Activated CD4-positive, alpha-beta T cell treated with anti-CD3 and anti-CD28 coated beads, Interleukin-2, amount 10 ng/mL, durations not matched to agents 7 days and 5 days (primary cell): Measurements from ENCODE around the gene NUDT6. TPM values are rescaled to one million over a fixed set of nuclear protein-coding genes. Genes with fewer than 3 reads are reported as not detected.
"Not testable (repeated sequence)": the region's sequence is repeated elsewhere in the genome, so short reads cannot be mapped to it uniquely, and the experiment has no call there.

Experiments
- CTCF ChIA-PET: fragments of 350-600 bp; sonication (Branson Sonifier 250); formaldehyde crosslinking; loops from one replicate; lab custom pipeline; 2021; ENCODE audit warnings: antibody characterized with exemption; lab: Charles Lee
- POLR2A ChIA-PET: fragments of 350-600 bp; sonication (Branson Sonifier 250); formaldehyde crosslinking; loops from one replicate; lab custom pipeline; 2021; ENCODE audit warnings: antibody characterized with exemption; lab: Charles Lee
- DNase-seq: peaks from one replicate; pipeline ENCODE4 v3.0.0-alpha.2; 2020
- H3K27ac Mint-ChIP-seq: one replicate; pipeline ENCODE4 v1.8.0; 2021; ENCODE audit warnings: mild to moderate bottlenecking, moderate library complexity, mixed read lengths
- H3K27me3 Mint-ChIP-seq: one replicate; pipeline ENCODE4 v1.8.0; 2021; ENCODE audit warnings: mixed read lengths
- H3K36me3 Mint-ChIP-seq: one replicate; pipeline ENCODE4 v1.8.0; 2021; ENCODE audit warnings: low read depth, mixed read lengths
- H3K4me1 Mint-ChIP-seq: one replicate; pipeline ENCODE4 v1.8.0; 2021; ENCODE audit warnings: mixed read lengths
- H3K4me3 Mint-ChIP-seq: one replicate; pipeline ENCODE4 v1.8.0; 2021; ENCODE audit warnings: mild to moderate bottlenecking, moderate library complexity, mixed read lengths
- H3K9me3 Mint-ChIP-seq: one replicate; pipeline ENCODE4 v1.8.0; 2021; ENCODE audit warnings: mixed read lengths
- total RNA-seq, 2 experiments: library from RNA; stranded (reverse); gene quantifications; one replicate each; pipeline ENCODE4 v1.2.3, GENCODE V29; 2021

Gene NUDT6
- total RNA-seq, 2 experiments from 2014 or later, result 10.4 to 11.8 TPM

GRCh38 chr4:122861172-122861943 lies 61.0 kb downstream of the NUDT6 start:
- POLR2A ChIA-PET, result no interaction called here
- H3K4me1 Mint-ChIP-seq, result no peaks in the 10 kb centered on the region

GRCh38 chr4:122858705-122859104 lies 63.7 kb downstream of the NUDT6 start:
- H3K4me3 Mint-ChIP-seq, result no peak overlapping the region
- no peak overlapping the region for H3K27ac Mint-ChIP-seq
- no peak for DNase-seq
- H3K9me3 Mint-ChIP-seq, result no peaks in the 10 kb centered on the region
- peaks cover 2% of the 10 kb centered on the region for H3K4me1 Mint-ChIP-seq
- CTCF ChIA-PET, result no interaction called here
- H3K36me3 Mint-ChIP-seq, result no peaks in the 10 kb centered on the region
- peaks cover 45% of the 10 kb centered on the region for H3K27me3 Mint-ChIP-seq
- POLR2A ChIA-PET, result no interaction called here

More at GRCh38 chr4:122861172-122861943, 61.0 kb downstream of the NUDT6 start:
- Mint-ChIP-seq H3K4me3 (no peak overlapping the region), H3K27ac (no peak overlapping the region), H3K9me3 (no peaks in the 10 kb centered on the region), H3K36me3 (no peaks in the 10 kb centered on the region), H3K27me3 (peaks cover 39% of the 10 kb centered on the region)
- no peak for DNase-seq
- CTCF ChIA-PET, result interaction anchor here (1.0 kb wide), 1 partner anchor 14 kb away, joined by 3 read pairs; no protein-coding TSS in a partner anchor

GRCh38 chr4:122857160-122857559 lies 65.2 kb downstream of the NUDT6 start:
- Mint-ChIP-seq H3K4me3 (no peak overlapping the region), H3K27me3 (peaks cover 43% of the 10 kb centered on the region), H3K9me3 (no peaks in the 10 kb centered on the region), H3K27ac (no peak overlapping the region), H3K4me1 (peaks cover 2% of the 10 kb centered on the region), H3K36me3 (no peaks in the 10 kb centered on the region)
- POLR2A ChIA-PET, result no interaction called here
- DNase-seq, result no peak
- CTCF ChIA-PET, result no interaction called here

GRCh38 chr4:122855353-122855890 lies 67.0 kb downstream of the NUDT6 start:
- Mint-ChIP-seq H3K27me3 (peaks cover 32% of the 10 kb centered on the region), H3K4me1 (peaks cover 2% of the 10 kb centered on the region), H3K27ac (no peak overlapping the region), H3K36me3 (no peaks in the 10 kb centered on the region), H3K9me3 (no peaks in the 10 kb centered on the region), H3K4me3 (no peak overlapping the region)
- DNase-seq, result no peak
- ChIA-PET CTCF (no interaction called here), POLR2A (no interaction called here)

GRCh38 chr4:122854447-122855352 lies 67.7 kb downstream of the NUDT6 start:
- ChIA-PET POLR2A (no interaction called here), CTCF (no interaction called here)
- H3K27ac Mint-ChIP-seq, result no peak overlapping the region
- peaks cover 33% of the 10 kb centered on the region for H3K27me3 Mint-ChIP-seq
- H3K4me3 Mint-ChIP-seq, result no peak overlapping the region
- H3K4me1 Mint-ChIP-seq, result peaks cover 2% of the 10 kb centered on the region
- DNase-seq, result no peak
- H3K9me3 Mint-ChIP-seq, result no peaks in the 10 kb centered on the region
- H3K36me3 Mint-ChIP-seq, result no peaks in the 10 kb centered on the region

- ChIA-PET POLR2A (no interaction called here), CTCF (no interaction called here)
- no peak for DNase-seq
- H3K27me3 Mint-ChIP-seq, result peaks cover 18% of the 10 kb centered on the region
- no peaks in the 10 kb centered on the region for H3K36me3 Mint-ChIP-seq
- H3K4me3 Mint-ChIP-seq, result no peak overlapping the region
- H3K4me1 Mint-ChIP-seq, result peaks cover 2% of the 10 kb centered on the region
- H3K27ac Mint-ChIP-seq, result no peak overlapping the region
- H3K9me3 Mint-ChIP-seq, result no peaks in the 10 kb centered on the region
These were observed 70.8 kb downstream of the NUDT6 start for GRCh38 chr4:122851568-122851967.

GRCh38 chr4:122849789-122850188 lies 72.6 kb downstream of the NUDT6 start:
- H3K9me3 Mint-ChIP-seq, H3K27ac Mint-ChIP-seq, POLR2A ChIA-PET, H3K4me3 Mint-ChIP-seq, DNase-seq, H3K4me1 Mint-ChIP-seq, CTCF ChIA-PET, H3K36me3 Mint-ChIP-seq: not testable (repeated sequence)
- H3K27me3 Mint-ChIP-seq, result peaks cover 14% of the 10 kb centered on the region

- Mint-ChIP-seq H3K9me3 (peaks cover 2% of the 10 kb centered on the region), H3K36me3 (no peaks in the 10 kb centered on the region), H3K4me3 (no peak overlapping the region), H3K27me3 (peaks cover 13% of the 10 kb centered on the region), H3K4me1 (no peaks in the 10 kb centered on the region), H3K27ac (no peak overlapping the region)
- ChIA-PET POLR2A (no interaction called here), CTCF (interaction anchor here (0.8 kb wide), 1 partner anchor 14 kb away, joined by 3 read pairs; no protein-coding TSS in a partner anchor)
- no peak for DNase-seq
These were observed 74.5 kb downstream of the NUDT6 start for GRCh38 chr4:122847931-122848330.

- POLR2A ChIA-PET, result no interaction called here
- Mint-ChIP-seq H3K4me3 (no peak overlapping the region), H3K27me3 (peaks cover 11% of the 10 kb centered on the region), H3K9me3 (peaks cover 2% of the 10 kb centered on the region), H3K27ac (no peak overlapping the region), H3K36me3 (no peaks in the 10 kb centered on the region), H3K4me1 (no peaks in the 10 kb centered on the region)
- DNase-seq, result no peak
- CTCF ChIA-PET, result no interaction called here
These were observed 76.6 kb downstream of the NUDT6 start for GRCh38 chr4:122845760-122846159.

GRCh38 chr4:122845066-122845465 lies 77.3 kb downstream of the NUDT6 start:
- Mint-ChIP-seq H3K27ac (no peak overlapping the region), H3K9me3 (peaks cover 2% of the 10 kb centered on the region), H3K4me1 (no peaks in the 10 kb centered on the region), H3K36me3 (no peaks in the 10 kb centered on the region), H3K4me3 (no peak overlapping the region), H3K27me3 (peaks cover 8% of the 10 kb centered on the region)
- POLR2A ChIA-PET, result no interaction called here
- no peak for DNase-seq
- CTCF ChIA-PET, result interaction anchor here (0.9 kb wide), 1 partner anchor 11 kb away, joined by 3 read pairs; no protein-coding TSS in a partner anchor

- H3K36me3 Mint-ChIP-seq, H3K27me3 Mint-ChIP-seq, DNase-seq, POLR2A ChIA-PET, H3K9me3 Mint-ChIP-seq, H3K4me1 Mint-ChIP-seq, H3K4me3 Mint-ChIP-seq, H3K27ac Mint-ChIP-seq: not testable (repeated sequence)
- CTCF ChIA-PET, result interaction anchor here (0.9 kb wide), 1 partner anchor 10 kb away, joined by 3 read pairs; no protein-coding TSS in a partner anchor
These were observed 78.0 kb downstream of the NUDT6 start for GRCh38 chr4:122844391-122844790.

GRCh38 chr4:122842984-122843531 lies 79.3 kb downstream of the NUDT6 start:
- Mint-ChIP-seq H3K27ac (no peak overlapping the region), H3K27me3 (peaks cover 14% of the 10 kb centered on the region), H3K4me1 (no peaks in the 10 kb centered on the region), H3K9me3 (peaks cover 2% of the 10 kb centered on the region), H3K36me3 (no peaks in the 10 kb centered on the region), H3K4me3 (no peak overlapping the region)
- ChIA-PET POLR2A (no interaction called here), CTCF (no interaction called here)
- DNase-seq, result no peak
